Measurements from ENCODE around the gene GRHL1.

GRHL1 gene

GRCh38 chr2:10034333-10035052, 83.0 kb downstream of the GRHL1 start:
- Histone ChIP-seq H3K27ac (ENCODE audit: low read length) (no peak overlapping the region), H3K9me3 (ENCODE audit: control insufficient read depth in 1 of 2, low read length in 2 of 2) (no peaks in the 10 kb centered on the region), H3K4me3 (ENCODE audit: low read depth in 1 of 2, low read length in 2 of 2) (no peak overlapping the region), H3K27me3 (ENCODE audit: low read depth, low read length) (no peaks in the 10 kb centered on the region), H3K4me1 (ENCODE audit: control insufficient read depth in 1 of 2, insufficient read depth in 2 of 2, low read length in 2 of 2) (peaks cover 9 to 32% of the 10 kb centered on the region in 2 donors), H3K36me3 (ENCODE audit: control insufficient read depth in 1 of 2, insufficient read depth in 2 of 2, low read length in 2 of 2) (no peaks in the 10 kb centered on the region)

GRCh38 chr2:10035053-10035422, 83.5 kb downstream of the GRHL1 start:
- peaks cover 13 to 29% of the 10 kb centered on the region in 2 donors for H3K4me1 ChIP-seq (ENCODE audit: control insufficient read depth in 1 of 2, insufficient read depth in 2 of 2, low read length in 2 of 2)
- H3K27ac ChIP-seq (ENCODE audit: low read length) = no peak overlapping the region
- H3K36me3 ChIP-seq (ENCODE audit: control insufficient read depth in 1 of 2, insufficient read depth in 2 of 2, low read length in 2 of 2) = no peaks in the 10 kb centered on the region

GRCh38 chr2:10035633-10036032, 84.1 kb downstream of the GRHL1 start:
- Histone ChIP-seq H3K9me3 (ENCODE audit: control insufficient read depth in 1 of 2, low read length in 2 of 2) (no peaks in the 10 kb centered on the region), H3K4me3 (ENCODE audit: low read depth in 1 of 2, low read length in 2 of 2) (no peak overlapping the region), H3K36me3 (ENCODE audit: control insufficient read depth in 1 of 2, insufficient read depth in 2 of 2, low read length in 2 of 2) (no peaks in the 10 kb centered on the region), H3K27me3 (ENCODE audit: low read depth, low read length) (no peaks in the 10 kb centered on the region), H3K27ac (ENCODE audit: low read length) (no peak overlapping the region), H3K4me1 (ENCODE audit: control insufficient read depth in 1 of 2, insufficient read depth in 2 of 2, low read length in 2 of 2) (peaks cover 13 to 35% of the 10 kb centered on the region in 2 donors)

More at GRCh38 chr2:10035053-10035422, 83.5 kb downstream of the GRHL1 start:
- H3K27me3 ChIP-seq (ENCODE audit: low read depth, low read length) = no peaks in the 10 kb centered on the region
- H3K4me3 ChIP-seq (ENCODE audit: low read depth in 1 of 2, low read length in 2 of 2) = no peak overlapping the region
- no peaks in the 10 kb centered on the region for H3K9me3 ChIP-seq (ENCODE audit: control insufficient read depth in 1 of 2, low read length in 2 of 2)

- Histone ChIP-seq H3K4me1 (ENCODE audit: control insufficient read depth in 1 of 2, insufficient read depth in 2 of 2, low read length in 2 of 2) (peaks cover 13 to 37% of the 10 kb centered on the region in 2 donors), H3K27ac (ENCODE audit: low read length) (peak overlapping the region; percentile 20), H3K9me3 (ENCODE audit: control insufficient read depth in 1 of 2, low read length in 2 of 2) (no peaks in the 10 kb centered on the region), H3K36me3 (ENCODE audit: control insufficient read depth in 1 of 2, insufficient read depth in 2 of 2, low read length in 2 of 2) (no peaks in the 10 kb centered on the region), H3K4me3 (ENCODE audit: low read depth in 1 of 2, low read length in 2 of 2) (no peak overlapping the region), H3K27me3 (ENCODE audit: low read depth, low read length) (no peaks in the 10 kb centered on the region)
Measured at GRCh38 chr2:10036095-10036884, 84.8 kb downstream of the GRHL1 start.

GRCh38 chr2:10038123-10038522, 86.6 kb downstream of the GRHL1 start:
- Histone ChIP-seq H3K9me3 (ENCODE audit: control insufficient read depth in 1 of 2, low read length in 2 of 2) (no peaks in the 10 kb centered on the region), H3K36me3 (ENCODE audit: control insufficient read depth in 1 of 2, insufficient read depth in 2 of 2, low read length in 2 of 2) (no peaks in the 10 kb centered on the region), H3K27me3 (ENCODE audit: low read depth, low read length) (no peaks in the 10 kb centered on the region), H3K4me1 (ENCODE audit: control insufficient read depth in 1 of 2, insufficient read depth in 2 of 2, low read length in 2 of 2) (peaks cover 13 to 43% of the 10 kb centered on the region in 2 donors), H3K4me3 (ENCODE audit: low read depth in 1 of 2, low read length in 2 of 2) (no peak overlapping the region), H3K27ac (ENCODE audit: low read length) (peak overlapping the region; percentile 33)

GRCh38 chr2:10038716-10039115, 87.2 kb downstream of the GRHL1 start:
- Histone ChIP-seq H3K27ac (ENCODE audit: low read length) (no peak overlapping the region), H3K4me1 (ENCODE audit: control insufficient read depth in 1 of 2, insufficient read depth in 2 of 2, low read length in 2 of 2) (peaks cover 13 to 43% of the 10 kb centered on the region in 2 donors), H3K9me3 (ENCODE audit: control insufficient read depth in 1 of 2, low read length in 2 of 2) (no peaks in the 10 kb centered on the region), H3K27me3 (ENCODE audit: low read depth, low read length) (no peaks in the 10 kb centered on the region), H3K36me3 (ENCODE audit: control insufficient read depth in 1 of 2, insufficient read depth in 2 of 2, low read length in 2 of 2) (no peaks in the 10 kb centered on the region), H3K4me3 (ENCODE audit: low read depth in 1 of 2, low read length in 2 of 2) (no peak overlapping the region)

GRCh38 chr2:10039658-10040410, 88.3 kb downstream of the GRHL1 start:
- Histone ChIP-seq H3K36me3 (ENCODE audit: control insufficient read depth in 1 of 2, insufficient read depth in 2 of 2, low read length in 2 of 2) (no peaks in the 10 kb centered on the region), H3K27ac (ENCODE audit: low read length) (no peak overlapping the region), H3K4me1 (ENCODE audit: control insufficient read depth in 1 of 2, insufficient read depth in 2 of 2, low read length in 2 of 2) (peaks cover 13 to 43% of the 10 kb centered on the region in 2 donors), H3K27me3 (ENCODE audit: low read depth, low read length) (no peaks in the 10 kb centered on the region), H3K9me3 (ENCODE audit: control insufficient read depth in 1 of 2, low read length in 2 of 2) (no peaks in the 10 kb centered on the region), H3K4me3 (ENCODE audit: low read depth in 1 of 2, low read length in 2 of 2) (no peak overlapping the region)

GRCh38 chr2:10041711-10042110, 90.2 kb downstream of the GRHL1 start:
- Histone ChIP-seq H3K9me3 (ENCODE audit: control insufficient read depth in 1 of 2, low read length in 2 of 2) (no peaks in the 10 kb centered on the region), H3K4me3 (ENCODE audit: low read depth in 1 of 2, low read length in 2 of 2) (peak overlapping the region in 1 of 2 donors; percentile 59), H3K27me3 (ENCODE audit: low read depth, low read length) (no peaks in the 10 kb centered on the region), H3K36me3 (ENCODE audit: control insufficient read depth in 1 of 2, insufficient read depth in 2 of 2, low read length in 2 of 2) (no peaks in the 10 kb centered on the region), H3K27ac (ENCODE audit: low read length) (peak overlapping the region; percentile 84), H3K4me1 (ENCODE audit: control insufficient read depth in 1 of 2, insufficient read depth in 2 of 2, low read length in 2 of 2) (peaks cover 4 to 44% of the 10 kb centered on the region in 2 donors)

GRCh38 chr2:10042301-10043161, 91.0 kb downstream of the GRHL1 start:
- peaks cover under 1 to 2% of the 10 kb centered on the region in 2 donors for H3K36me3 ChIP-seq (ENCODE audit: control insufficient read depth in 1 of 2, insufficient read depth in 2 of 2, low read length in 2 of 2)
- H3K4me1 ChIP-seq (ENCODE audit: control insufficient read depth in 1 of 2, insufficient read depth in 2 of 2, low read length in 2 of 2) = peaks cover 4 to 46% of the 10 kb centered on the region in 2 donors
- H3K4me3 ChIP-seq (ENCODE audit: low read depth in 1 of 2, low read length in 2 of 2) = peak overlapping the region; percentile 56 to 59
- no peaks in the 10 kb centered on the region for H3K27me3 ChIP-seq (ENCODE audit: low read depth, low read length)
- no peaks in the 10 kb centered on the region for H3K9me3 ChIP-seq (ENCODE audit: control insufficient read depth in 1 of 2, low read length in 2 of 2)
- H3K27ac ChIP-seq (ENCODE audit: low read length) = peak overlapping the region; percentile 84

GRCh38 chr2:10043256-10043905, 91.9 kb downstream of the GRHL1 start, which contains the start of gene KLF11:
KLF11 (plus strand) TSS chr2:10043550; CDS start chr2:10043717, 167 bp downstream.
- no peaks in the 10 kb centered on the region for H3K27me3 ChIP-seq (ENCODE audit: low read depth, low read length)
- H3K4me3 ChIP-seq (ENCODE audit: low read depth in 1 of 2, low read length in 2 of 2) = peak within 1 kb of the TSS; percentile 56 to 61
- peaks cover 7 to 53% of the 10 kb centered on the region in 2 donors for H3K4me1 ChIP-seq (ENCODE audit: control insufficient read depth in 1 of 2, insufficient read depth in 2 of 2, low read length in 2 of 2)
- H3K9me3 ChIP-seq (ENCODE audit: control insufficient read depth in 1 of 2, low read length in 2 of 2) = no peaks in the 10 kb centered on the region
- peaks cover 9% of the 10 kb centered on the region in 2 donors for H3K36me3 ChIP-seq (ENCODE audit: control insufficient read depth in 1 of 2, insufficient read depth in 2 of 2, low read length in 2 of 2)
- H3K27ac ChIP-seq (ENCODE audit: low read length) = peak within 1 kb of the TSS; percentile 90
